Measurements from ENCODE around the gene AFAP1L1. TPM values are rescaled to one million over a fixed set of nuclear protein-coding genes. Genes with fewer than 3 reads are reported as not detected.

The AFAP1L1 gene
- total RNA-seq, 2 experiments from 2014 or later: not detected

DNA sequence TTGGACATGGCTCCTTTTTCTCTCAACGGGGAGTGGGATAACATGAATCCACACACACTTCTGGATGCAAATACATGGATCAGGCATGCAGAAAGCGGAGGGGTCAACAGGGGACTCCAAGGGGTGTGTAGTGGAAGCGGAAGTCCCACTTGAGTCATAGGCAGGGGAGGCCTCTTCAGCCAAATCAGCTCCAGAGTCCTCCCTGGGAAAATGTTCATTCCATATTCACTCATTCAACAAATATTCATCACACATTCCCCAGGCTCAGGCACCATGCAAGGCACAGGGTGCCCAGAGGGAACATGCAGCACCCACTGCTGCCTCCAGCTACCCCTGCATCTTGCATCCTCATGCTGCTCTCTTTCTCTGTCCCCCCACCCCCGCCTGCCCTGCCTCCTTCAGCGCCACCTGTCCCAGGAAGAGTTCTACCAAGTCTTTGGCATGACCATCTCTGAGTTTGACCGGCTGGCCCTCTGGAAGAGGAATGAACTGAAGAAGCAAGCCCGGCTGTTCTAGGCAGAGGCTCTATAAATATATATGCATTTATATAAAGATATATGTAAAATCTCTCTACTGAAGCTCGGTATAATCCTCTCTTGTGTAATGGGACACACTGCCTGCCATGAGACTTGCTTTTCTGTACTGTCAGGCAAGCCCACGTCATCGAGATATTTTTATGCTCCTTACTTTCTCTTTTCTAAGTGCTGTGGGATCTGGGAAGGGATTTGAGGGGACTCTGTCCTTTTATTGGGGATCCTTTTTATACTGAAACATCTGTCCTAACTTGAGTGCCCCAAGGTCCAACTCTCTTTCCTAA lies 13.6 kb upstream of the AFAP1L1 start:
- H4K20me1 ChIP-seq (ENCODE audit: insufficient read depth, low read length): no peaks in the 10 kb centered on the region
- H3K4me3 ChIP-seq (ENCODE audit: low read depth, low read length, poor library complexity, severe bottlenecking): no peak overlapping the region
- TF ChIP-seq, protein P1, sequence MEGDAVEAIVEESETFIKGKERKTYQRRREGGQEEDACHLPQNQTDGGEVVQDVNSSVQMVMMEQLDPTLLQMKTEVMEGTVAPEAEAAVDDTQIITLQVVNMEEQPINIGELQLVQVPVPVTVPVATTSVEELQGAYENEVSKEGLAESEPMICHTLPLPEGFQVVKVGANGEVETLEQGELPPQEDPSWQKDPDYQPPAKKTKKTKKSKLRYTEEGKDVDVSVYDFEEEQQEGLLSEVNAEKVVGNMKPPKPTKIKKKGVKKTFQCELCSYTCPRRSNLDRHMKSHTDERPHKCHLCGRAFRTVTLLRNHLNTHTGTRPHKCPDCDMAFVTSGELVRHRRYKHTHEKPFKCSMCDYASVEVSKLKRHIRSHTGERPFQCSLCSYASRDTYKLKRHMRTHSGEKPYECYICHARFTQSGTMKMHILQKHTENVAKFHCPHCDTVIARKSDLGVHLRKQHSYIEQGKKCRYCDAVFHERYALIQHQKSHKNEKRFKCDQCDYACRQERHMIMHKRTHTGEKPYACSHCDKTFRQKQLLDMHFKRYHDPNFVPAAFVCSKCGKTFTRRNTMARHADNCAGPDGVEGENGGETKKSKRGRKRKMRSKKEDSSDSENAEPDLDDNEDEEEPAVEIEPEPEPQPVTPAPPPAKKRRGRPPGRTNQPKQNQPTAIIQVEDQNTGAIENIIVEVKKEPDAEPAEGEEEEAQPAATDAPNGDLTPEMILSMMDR (conservative IDR thresholded peaks at IDR 0.05; ENCODE audit: low read length): no peak
- no peak for TF ChIP-seq EZH2phosphoT487 (IDR thresholded peaks at IDR 0.05; ENCODE audit: borderline replicate concordance, low read depth, low read length)
- no peaks in the 10 kb centered on the region for H3K4me1 ChIP-seq (ENCODE audit: insufficient read depth, low read length, poor library complexity, severe bottlenecking)
- H3K9me3 ChIP-seq (ENCODE audit: low read length): no peaks in the 10 kb centered on the region
- H3K79me2 ChIP-seq (ENCODE audit: insufficient read depth, low read depth, low read length): no peaks in the 10 kb centered on the region
- CTCF ChIA-PET (ENCODE audit: unreplicated experiment): no interaction called here
- no peak overlapping the region for H3K4me2 ChIP-seq (ENCODE audit: low read length)
- intact Hi-C loops (cut with micrococcal nuclease; ENCODE audit: unreplicated experiment): no loop called here
- no peak overlapping the region for H2AFZ ChIP-seq (ENCODE audit: low read length)
- no TSS peak for BruUV-seq (replicated peaks)
- H3K27ac ChIP-seq (ENCODE audit: low read depth, low read length, poor library complexity, severe bottlenecking): no peak overlapping the region
- no peaks in the 10 kb centered on the region for H3K36me3 ChIP-seq (ENCODE audit: insufficient read depth, low read length)
- H3K9me2 ChIP-seq (ENCODE audit: insufficient read depth, low read length): no peaks in the 10 kb centered on the region
- POLR2A ChIA-PET: no interaction called here
- DNase-seq (ENCODE audit: low spot score): no peak

DNA sequence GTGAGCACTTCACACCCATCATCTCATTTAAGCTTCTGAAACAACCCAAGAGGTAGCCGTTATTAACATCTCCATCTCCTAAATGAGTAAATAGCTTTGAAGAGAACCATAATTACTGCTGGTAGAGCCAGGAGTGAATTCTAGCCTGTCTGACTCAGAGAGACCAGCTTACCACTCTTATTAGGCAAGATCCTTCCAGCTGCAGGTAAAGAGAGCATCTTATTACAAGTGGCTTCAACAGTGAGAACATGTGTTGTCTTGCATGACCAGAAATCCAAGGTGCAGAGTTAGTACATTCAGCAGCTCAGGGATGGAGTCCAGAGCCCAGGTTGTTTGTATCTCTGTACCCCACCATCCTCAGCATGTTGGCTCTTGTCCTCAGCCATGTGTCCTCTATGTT lies 10.9 kb upstream of the AFAP1L1 start:
- TF ChIP-seq, protein P1 (conservative IDR thresholded peaks at IDR 0.05; ENCODE audit: low read length): no peak
- no TSS peak for BruUV-seq (replicated peaks)

DNA sequence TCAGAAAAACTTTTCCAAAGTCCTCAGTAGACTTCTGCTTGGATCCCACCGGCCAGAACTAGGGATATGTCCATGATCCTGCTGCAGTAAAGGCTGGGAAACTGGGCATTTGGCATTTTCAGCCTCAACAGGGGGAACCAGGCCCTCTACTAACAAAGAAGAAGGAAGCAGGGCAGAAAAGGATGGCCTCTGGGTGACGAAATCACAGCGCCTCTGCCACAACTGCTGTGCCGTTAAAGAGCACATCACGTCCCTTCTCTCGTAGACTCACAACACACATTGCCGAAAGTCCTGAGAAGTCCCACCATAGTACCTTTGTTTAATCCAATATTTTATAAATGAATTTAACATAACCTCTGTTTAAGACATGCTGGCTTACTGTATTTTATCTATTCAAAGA lies 10.4 kb upstream of the AFAP1L1 start:
- no TSS peak for BruUV-seq (replicated peaks)
- Histone ChIP-seq H3K4me2 (ENCODE audit: low read length) (no peak overlapping the region), H3K27ac (ENCODE audit: low read depth, low read length, poor library complexity, severe bottlenecking) (no peak overlapping the region), H4K20me1 (ENCODE audit: insufficient read depth, low read length) (no peaks in the 10 kb centered on the region), H3K9me2 (ENCODE audit: insufficient read depth, low read length) (no peaks in the 10 kb centered on the region), H3K4me1 (ENCODE audit: insufficient read depth, low read length, poor library complexity, severe bottlenecking) (no peaks in the 10 kb centered on the region), H3K4me3 (ENCODE audit: low read depth, low read length, poor library complexity, severe bottlenecking) (no peak overlapping the region), H3K9me3 (ENCODE audit: low read length) (no peaks in the 10 kb centered on the region), H2AFZ (ENCODE audit: low read length) (no peak overlapping the region), H3K79me2 (ENCODE audit: insufficient read depth, low read depth, low read length) (no peaks in the 10 kb centered on the region), H3K36me3 (ENCODE audit: insufficient read depth, low read length) (no peaks in the 10 kb centered on the region)
- CTCF ChIA-PET (ENCODE audit: unreplicated experiment): no interaction called here
- DNase-seq (ENCODE audit: low spot score): no peak
- intact Hi-C loops (cut with micrococcal nuclease; ENCODE audit: unreplicated experiment): loop anchor here (5.0 kb wide), 1 partner anchor 529 kb away; no protein-coding TSS in a partner anchor
- TF ChIP-seq EZH2phosphoT487 (IDR thresholded peaks at IDR 0.05; ENCODE audit: borderline replicate concordance, low read depth, low read length): no peak
- TF ChIP-seq, protein P1 (conservative IDR thresholded peaks at IDR 0.05; ENCODE audit: low read length): no peak
- POLR2A ChIA-PET: no interaction called here

More for the DNA sequence above, 10.9 kb upstream of the AFAP1L1 start:
- no peaks in the 10 kb centered on the region for H3K36me3 ChIP-seq (ENCODE audit: insufficient read depth, low read length)
- ChIA-PET CTCF (ENCODE audit: unreplicated experiment) (no interaction called here), POLR2A (no interaction called here)
- no peaks in the 10 kb centered on the region for H3K4me1 ChIP-seq (ENCODE audit: insufficient read depth, low read length, poor library complexity, severe bottlenecking)
- no peak overlapping the region for H2AFZ ChIP-seq (ENCODE audit: low read length)
- no peak overlapping the region for H3K4me3 ChIP-seq (ENCODE audit: low read depth, low read length, poor library complexity, severe bottlenecking)
- no peak overlapping the region for H3K27ac ChIP-seq (ENCODE audit: low read depth, low read length, poor library complexity, severe bottlenecking)
- H3K9me2 ChIP-seq (ENCODE audit: insufficient read depth, low read length): no peaks in the 10 kb centered on the region
- no peak for DNase-seq (ENCODE audit: low spot score)
- H3K4me2 ChIP-seq (ENCODE audit: low read length): no peak overlapping the region
- H3K79me2 ChIP-seq (ENCODE audit: insufficient read depth, low read depth, low read length): no peaks in the 10 kb centered on the region
- H4K20me1 ChIP-seq (ENCODE audit: insufficient read depth, low read length): no peaks in the 10 kb centered on the region
- H3K9me3 ChIP-seq (ENCODE audit: low read length): no peaks in the 10 kb centered on the region
- intact Hi-C loops (cut with micrococcal nuclease; ENCODE audit: unreplicated experiment): loop anchor here (5.0 kb wide), 1 partner anchor 528 kb away; no protein-coding TSS in a partner anchor

All from OCI-LY7 (cell line).